Endodermal cell (in vitro differentiated cells): ENCODE measurements around the gene OR8B4. TPM values are rescaled to one million over a fixed set of nuclear protein-coding genes. Genes with fewer than 3 reads are reported as not detected.
"Not testable (repeated sequence)": the region's sequence is repeated elsewhere in the genome, so short reads cannot be mapped to it uniquely, and the experiment has no call there.

Experiments used
- DNase-seq: peaks from one replicate; pipeline ENCODE4 v3.0.0-alpha.2; 2017
- H3K27ac ChIP-seq: 2 replicates; pipeline ENCODE4 v1.5.1; 2013; ENCODE audit warnings: mild to moderate bottlenecking, low read depth, low read length, moderate library complexity
- H3K27me3 ChIP-seq: 2 replicates; pipeline ENCODE4 v1.6.1; 2013; ENCODE audit warnings: mild to moderate bottlenecking, low read length, moderate library complexity; ENCODE audit not compliant: insufficient read depth, control insufficient read depth, poor library complexity, severe bottlenecking
- H3K36me3 ChIP-seq: 2 replicates; pipeline ENCODE4 v1.7.0; 2013; ENCODE audit warnings: mild to moderate bottlenecking, low read length, moderate library complexity; ENCODE audit not compliant: control insufficient read depth, insufficient read depth
- H3K4me1 ChIP-seq: one replicate; pipeline ENCODE4 v1.7.0; 2013; ENCODE audit warnings: low read length; ENCODE audit not compliant: control insufficient read depth, insufficient read depth
- H3K4me3 ChIP-seq: 2 replicates; pipeline ENCODE4 v1.5.1; 2013; ENCODE audit warnings: mild to moderate bottlenecking, low read length, moderate library complexity
- H3K9ac ChIP-seq: 2 replicates; pipeline ENCODE4 v1.6.1; 2013; ENCODE audit warnings: mild to moderate bottlenecking, low read length, moderate library complexity; ENCODE audit not compliant: poor library complexity, severe bottlenecking; ENCODE audit errors: extremely low read depth
- H3K9me3 ChIP-seq: 2 replicates; pipeline ENCODE4 v1.6.1; 2013; ENCODE audit warnings: mild to moderate bottlenecking, low read length, moderate library complexity; ENCODE audit not compliant: control insufficient read depth
- H3K27ac Mint-ChIP-seq: 2 replicates; pipeline ENCODE4 v1.8.0; 2020; ENCODE audit warnings: mixed read lengths
- H3K27me3 Mint-ChIP-seq: 2 replicates; pipeline ENCODE4 v1.8.0; 2021; ENCODE audit warnings: mild to moderate bottlenecking, mixed read lengths; ENCODE audit not compliant: insufficient read depth
- H3K36me3 Mint-ChIP-seq: 2 replicates; pipeline ENCODE4 v1.8.0; 2020; ENCODE audit warnings: low read depth, mixed read lengths
- H3K4me1 Mint-ChIP-seq: 2 replicates; pipeline ENCODE4 v1.8.0; 2020; ENCODE audit warnings: mixed read lengths
- H3K4me3 Mint-ChIP-seq: 2 replicates; pipeline ENCODE4 v1.8.0; 2020; ENCODE audit warnings: mild to moderate bottlenecking, moderate library complexity, mixed read lengths
- H3K9me3 Mint-ChIP-seq: 2 replicates; pipeline ENCODE4 v1.8.0; 2020; ENCODE audit warnings: mild to moderate bottlenecking, mixed read lengths
- CTCF ChIP-seq: fragments of 200-600 bp; sonication (generic); conservative IDR thresholded peaks from 2 replicates; pipeline ENCODE4 v1.5.0; 2021; ENCODE audit warnings: antibody characterized with exemption, mild to moderate bottlenecking
- WGBS, 2 experiments: methylation state at CpG; one replicate each; pipeline versions ENCODE4 v1.1.5 to v1.1.7; 2013; ENCODE audit warnings: missing lambda C conversion rate in 2 of 2, mixed read lengths in 1 of 2; ENCODE audit not compliant: insufficient coverage in 1 of 2, insufficient read length in 1 of 2; 5-methylcytosine and 5-hydroxymethylcytosine counted together
- total RNA-seq, 2 donors: library from RNA; stranded (reverse); fragmentation: NEBNext Ultra II Directional in 1 of 2; extraction: Animal tissue kit (Norgen Biotek cat#: 25700) in 1 of 2; gene quantifications; 2 replicates in 1 of 2; 3 replicates in 1 of 2; pipeline ENCODE4 v1.2.1, GENCODE V29; 2021

OR8B4 gene
- total RNA-seq, 2 donors from 2014 or later = not detected

GRCh38 chr11:124463990-124464389, 39.3 kb upstream of the OR8B4 start:
- no peak overlapping the region for H3K4me3 Mint-ChIP-seq

GRCh38 chr11:124463324-124463723, 38.7 kb upstream of the OR8B4 start:
- H3K27ac Mint-ChIP-seq = no peak overlapping the region
- peaks cover 2% of the 10 kb centered on the region for H3K27me3 Mint-ChIP-seq

More at GRCh38 chr11:124463990-124464389, 39.3 kb upstream of the OR8B4 start:
- peak; percentile 48 for TF ChIP-seq CTCF
- WGBS, 2 experiments = 86 to 89% methylated on average over 2 to 5 of the region's 5 CpGs
- H3K4me3 ChIP-seq = no peak overlapping the region
- peaks cover 2% of the 10 kb centered on the region for H3K27me3 Mint-ChIP-seq
- no peaks in the 10 kb centered on the region for H3K36me3 ChIP-seq
- H3K27ac Mint-ChIP-seq = no peak overlapping the region
- no peaks in the 10 kb centered on the region for H3K9me3 ChIP-seq
- H3K9me3 Mint-ChIP-seq = peaks cover 2% of the 10 kb centered on the region
- H3K36me3 Mint-ChIP-seq = no peaks in the 10 kb centered on the region
- peaks cover under 1% of the 10 kb centered on the region for H3K27me3 ChIP-seq
- no peaks in the 10 kb centered on the region for H3K4me1 Mint-ChIP-seq
- H3K9ac ChIP-seq = no peak overlapping the region
- no peak for DNase-seq
- no peaks in the 10 kb centered on the region for H3K4me1 ChIP-seq
- no peak overlapping the region for H3K27ac ChIP-seq

GRCh38 chr11:124460459-124460858, 35.8 kb upstream of the OR8B4 start:
- Mint-ChIP-seq H3K27me3 (no peaks in the 10 kb centered on the region), H3K36me3 (no peaks in the 10 kb centered on the region), H3K4me3 (no peak overlapping the region), H3K27ac (no peak overlapping the region), H3K9me3 (peaks cover 2% of the 10 kb centered on the region), H3K4me1 (no peaks in the 10 kb centered on the region)
- TF ChIP-seq CTCF = no peak
- Histone ChIP-seq H3K9me3 (no peaks in the 10 kb centered on the region), H3K4me1 (no peaks in the 10 kb centered on the region), H3K36me3 (no peaks in the 10 kb centered on the region), H3K4me3 (no peak overlapping the region), H3K27ac (no peak overlapping the region), H3K27me3 (no peaks in the 10 kb centered on the region), H3K9ac (no peak overlapping the region)
- WGBS, 2 experiments = 89 to 94% methylated on average over 1 of the region's 1 CpG
- no peak for DNase-seq

More at GRCh38 chr11:124463324-124463723, 38.7 kb upstream of the OR8B4 start:
- H3K36me3 ChIP-seq = no peaks in the 10 kb centered on the region
- H3K9me3 ChIP-seq = no peaks in the 10 kb centered on the region
- Mint-ChIP-seq H3K9me3 (peaks cover 2% of the 10 kb centered on the region), H3K4me3 (no peak overlapping the region), H3K4me1 (no peaks in the 10 kb centered on the region), H3K36me3 (no peaks in the 10 kb centered on the region)
- H3K9ac ChIP-seq = no peak overlapping the region
- H3K27me3 ChIP-seq = no peaks in the 10 kb centered on the region
- TF ChIP-seq CTCF = no peak
- H3K4me3 ChIP-seq = no peak overlapping the region
- no peaks in the 10 kb centered on the region for H3K4me1 ChIP-seq
- H3K27ac ChIP-seq = no peak overlapping the region
- DNase-seq = no peak
- WGBS, 2 experiments = 92% methylated on average over 3 of the region's 3 CpGs; no CpG with 5 or more reads in 1 of the 2 experiments

GRCh38 chr11:124459379-124459778, 34.7 kb upstream of the OR8B4 start:
- H3K4me3 Mint-ChIP-seq, H3K9ac ChIP-seq, DNase-seq, H3K4me1 Mint-ChIP-seq, H3K27ac Mint-ChIP-seq, H3K27me3 ChIP-seq, H3K36me3 Mint-ChIP-seq, H3K27ac ChIP-seq, H3K27me3 Mint-ChIP-seq, H3K4me3 ChIP-seq, H3K9me3 Mint-ChIP-seq, H3K4me1 ChIP-seq, H3K36me3 ChIP-seq, H3K9me3 ChIP-seq: not testable (repeated sequence)
- WGBS, 2 experiments = 96 to 97% methylated on average over 6 to 7 of the region's 7 CpGs
